Spleen (tissue), 11 donors: ENCODE data around the gene RFFL. TPM values are rescaled to one million over a fixed set of nuclear protein-coding genes. Genes with fewer than 3 reads are reported as not detected.

Experiments used
- DNase-seq: peaks from one replicate; pipeline ENCODE4 v3.0.0-alpha.2; 2020
- H3K27ac ChIP-seq, 8 donors: fragments of 200-600 bp; sonication (generic) in 7 of 8; 1 replicate in 4 of 8; 2 replicates in 4 of 8; pipeline versions ENCODE4 v1.5.0 to v1.8.0; 2016 to 2021; ENCODE audit warnings: inconsistent platforms in 4 of 8, mild to moderate bottlenecking in 4 of 8, moderate library complexity in 1 of 8
- H3K27me3 ChIP-seq, 7 donors: fragments of 200-600 bp; sonication (generic) in 6 of 7; replicated peaks in 1 of 7; 1 replicate in 4 of 7; 2 replicates in 3 of 7; pipeline versions ENCODE4 v1.5.0 to v1.8.0; 2016 to 2021; ENCODE audit warnings: inconsistent platforms in 3 of 7, mild to moderate bottlenecking in 1 of 7
- H3K36me3 ChIP-seq, 6 donors: fragments of 200-600 bp; sonication (generic) in 5 of 6; 1 replicate in 4 of 6; 2 replicates in 2 of 6; pipeline versions ENCODE4 v1.5.0 to v1.8.0; 2016 to 2021; ENCODE audit warnings: inconsistent platforms in 2 of 6
- H3K4me1 ChIP-seq, 6 donors: fragments of 200-600 bp; sonication (generic) in 5 of 6; 1 replicate in 3 of 6; 2 replicates in 3 of 6; pipeline versions ENCODE4 v1.5.0 to v1.8.0; 2016 to 2021; ENCODE audit warnings: inconsistent platforms in 3 of 6
- H3K4me3 ChIP-seq, 8 donors: fragments of 200-600 bp; sonication (generic) in 7 of 8; 1 replicate in 4 of 8; 2 replicates in 4 of 8; pipeline versions ENCODE4 v1.5.0 to v1.8.0; 2016 to 2021; ENCODE audit warnings: inconsistent platforms in 4 of 8, mild to moderate bottlenecking in 4 of 8, moderate library complexity in 2 of 8
- H3K9me3 ChIP-seq, 8 donors: fragments of 200-600 bp; sonication (generic) in 7 of 8; 1 replicate in 4 of 8; 2 replicates in 4 of 8; pipeline versions ENCODE4 v1.5.0 to v1.8.0; 2016 to 2021; ENCODE audit warnings: inconsistent platforms in 4 of 8
- CTCF ChIP-seq, 11 experiments: fragments of 200-600 bp in 7 of 11; fragments of 450-650 bp in 4 of 11; sonication (generic) in 4 of 11; IDR thresholded peaks in 8 of 11; conservative IDR thresholded peaks in 3 of 11; 1 replicate in 7 of 11; 2 replicates in 4 of 11; pipeline versions ENCODE4 v1.4.0 to v1.8.0; 2016 to 2021; ENCODE audit warnings: antibody characterized with exemption in 11 of 11, inconsistent platforms in 4 of 11, mild to moderate bottlenecking in 1 of 11
- POLR2A ChIP-seq, 3 donors: fragments of 450-650 bp; IDR thresholded peaks; one replicate each; pipeline ENCODE4 v1.5.1; 2017; ENCODE audit warnings: antibody characterized with exemption in 3 of 3, mild to moderate bottlenecking in 1 of 3
- POLR2AphosphoS5 ChIP-seq, 3 donors: sonication (generic); formaldehyde crosslinking; IDR thresholded peaks; one replicate each; pipeline ENCODE4 v1.5.1; 2017; ENCODE audit warnings: antibody characterized with exemption in 3 of 3
- WGBS, 5 donors: extraction: QIAGEN DNeasy Blood & Tissue Kit in 3 of 5; methylation state at CpG; one replicate each; pipeline versions ENCODE4 v1.1.5 to v1.1.7; 2013 to 2018; 5-methylcytosine and 5-hydroxymethylcytosine counted together
- intact Hi-C: fragments of 100-400 bp; cut with DNase I; formaldehyde crosslinking; loops from one replicate; pipeline ENCODE4 v1.15.0; 2023; ENCODE audit warnings: low total_unique reads
- polyA plus RNA-seq, 3 donors: library from polyadenylated mRNA; stranded (reverse); fragments of 200-250 nt; gene quantifications; one replicate each; pipeline ENCODE4 v1.2.1, GENCODE V29; 2013
- total RNA-seq, 7 donors: library from RNA; depleted of rRNA in 3 of 7; stranded (reverse); fragments of >200 nt in 3 of 7; fragmentation: NEBNext Ultra II Directional in 4 of 7; extraction: Animal tissue kit (Norgen Biotek cat#: 25700) in 4 of 7; gene quantifications; one replicate each; pipeline versions ENCODE4 v1.1.0 to v1.2.1, GENCODE V29; 2016 to 2021
- donor health status: healthy with polysubstance abuse.
- donor health status: DM: no; HTN: no; CAD: no; lungs with moderate emphysema.
- donor health status: DM: no; HTN: no; CAD: no.
- donor health status: Bipolar disorder and iron deficiency.
- donor health status: healthy.
- donor health status: DM: no; HTN: no; CAD: no.
- donor health status: DM: yes; HTN: yes; CAD: no.

The RFFL gene
- total and polyA plus RNA-seq, 10 donors, result 5.7 to 39.7 (median 32.6) TPM

DNA sequence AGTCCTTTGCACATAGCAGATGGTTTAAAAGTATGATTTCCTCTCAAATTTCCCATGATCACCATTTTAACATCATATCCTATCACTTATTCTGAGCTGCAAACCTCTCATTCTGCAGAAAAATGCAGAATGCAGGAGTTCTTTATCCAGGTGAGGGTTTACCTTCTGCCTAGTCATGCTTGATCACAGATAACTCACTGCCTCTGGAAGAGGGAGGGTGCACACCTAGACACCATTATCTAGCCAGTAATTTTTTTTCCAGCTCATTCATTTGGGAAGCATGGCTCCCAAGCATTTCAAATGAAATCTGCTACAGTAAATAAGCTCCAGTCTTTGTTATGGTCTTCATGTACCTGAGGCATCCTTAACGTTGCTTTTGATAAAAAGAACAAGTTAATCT lies 38.0 kb downstream of the RFFL start:
- TF ChIP-seq POLR2A (IDR thresholded peaks at IDR 0.05) (no peak), CTCF (IDR thresholded peaks at IDR 0.05 in 8 of 11, conservative IDR thresholded peaks at IDR 0.05 in 3 of 11) (no peak), POLR2AphosphoS5 (IDR thresholded peaks at IDR 0.05) (no peak)
- H3K4me1 ChIP-seq, result peaks cover 15 to 48% (median 38%) of the 10 kb centered on the region in 6 donors
- DNase-seq, result no peak
- peaks cover 0 to 45% (median 17%) of the 10 kb centered on the region in 6 donors for H3K36me3 ChIP-seq
- no peak overlapping the region for H3K4me3 ChIP-seq
- no peak overlapping the region for H3K27ac ChIP-seq
- no peaks in the 10 kb centered on the region for H3K27me3 ChIP-seq
- WGBS, 5 donors, result 87 to 100% (median 95%) methylated on average over 1 of the region's 1 CpG
- intact Hi-C loops, result loop anchor here (10.0 kb wide), 1 partner anchor 59 kb away; no protein-coding TSS in a partner anchor
- H3K9me3 ChIP-seq, result no peaks in the 10 kb centered on the region

DNA sequence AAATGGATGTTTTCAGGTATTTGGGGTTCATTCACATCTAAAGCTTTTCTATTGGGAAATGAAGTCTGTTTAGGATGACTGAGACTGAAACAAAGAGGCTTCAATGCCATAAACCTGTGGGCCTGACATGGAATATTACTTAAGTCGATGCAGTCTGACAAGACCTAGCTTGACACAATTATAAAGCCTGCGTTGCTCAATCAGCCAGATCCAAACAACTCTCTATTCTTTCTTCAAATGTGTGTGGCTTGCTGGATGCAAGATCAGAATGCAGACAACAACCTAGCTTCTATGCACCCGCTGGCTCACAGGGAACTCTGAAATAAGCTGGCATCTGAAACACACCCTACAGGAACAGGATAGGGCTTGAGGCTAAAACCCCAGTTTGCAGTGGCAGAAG lies 40.0 kb downstream of the RFFL start:
- H3K27me3 ChIP-seq, result no peaks in the 10 kb centered on the region
- H3K4me3 ChIP-seq, result no peak overlapping the region
- H3K27ac ChIP-seq, result peak overlapping the region; percentile 74 to 91 (median 84)
- no peaks in the 10 kb centered on the region for H3K9me3 ChIP-seq
- TF ChIP-seq POLR2AphosphoS5 (IDR thresholded peaks at IDR 0.05) (no peak), POLR2A (IDR thresholded peaks at IDR 0.05) (no peak), CTCF (IDR thresholded peaks at IDR 0.05 in 8 of 11, conservative IDR thresholded peaks at IDR 0.05 in 3 of 11) (no peak)
- H3K36me3 ChIP-seq, result peaks cover 0 to 65% (median 24%) of the 10 kb centered on the region in 6 donors
- intact Hi-C loops, result loop anchor here (10.0 kb wide), 1 partner anchor 61 kb away; no protein-coding TSS in a partner anchor
- 73 to 92% (median 84%) methylated on average over 3 of the region's 3 CpGs for WGBS, 5 donors
- peaks cover 15 to 54% (median 34%) of the 10 kb centered on the region in 6 donors for H3K4me1 ChIP-seq
- DNase-seq, result no peak

GRCh38 chr17:35022536-35023063 lies 40.9 kb downstream of the RFFL start:
- peak overlapping the region; percentile 74 to 91 (median 84) for H3K27ac ChIP-seq
- H3K9me3 ChIP-seq, result no peaks in the 10 kb centered on the region
- WGBS, 5 donors, result 15 to 26% (median 17%) methylated on average over 7 to 8 of the region's 8 CpGs
- H3K4me1 ChIP-seq, result peaks cover 15 to 50% (median 32%) of the 10 kb centered on the region in 6 donors
- peak; percentile 94 for DNase-seq
- H3K36me3 ChIP-seq, result peaks cover 0 to 73% (median 24%) of the 10 kb centered on the region in 6 donors
- intact Hi-C loops, result loop anchor here (10.0 kb wide), 1 partner anchor 62 kb away; no protein-coding TSS in a partner anchor
- no peaks in the 10 kb centered on the region for H3K27me3 ChIP-seq
- peak overlapping the region in 1 of 8 donors; percentile 37 for H3K4me3 ChIP-seq
- TF ChIP-seq CTCF (IDR thresholded peaks at IDR 0.05 in 8 of 11, conservative IDR thresholded peaks at IDR 0.05 in 3 of 11) (no peak), POLR2AphosphoS5 (IDR thresholded peaks at IDR 0.05) (peak; percentile 73 to 92 (median 86))

DNA sequence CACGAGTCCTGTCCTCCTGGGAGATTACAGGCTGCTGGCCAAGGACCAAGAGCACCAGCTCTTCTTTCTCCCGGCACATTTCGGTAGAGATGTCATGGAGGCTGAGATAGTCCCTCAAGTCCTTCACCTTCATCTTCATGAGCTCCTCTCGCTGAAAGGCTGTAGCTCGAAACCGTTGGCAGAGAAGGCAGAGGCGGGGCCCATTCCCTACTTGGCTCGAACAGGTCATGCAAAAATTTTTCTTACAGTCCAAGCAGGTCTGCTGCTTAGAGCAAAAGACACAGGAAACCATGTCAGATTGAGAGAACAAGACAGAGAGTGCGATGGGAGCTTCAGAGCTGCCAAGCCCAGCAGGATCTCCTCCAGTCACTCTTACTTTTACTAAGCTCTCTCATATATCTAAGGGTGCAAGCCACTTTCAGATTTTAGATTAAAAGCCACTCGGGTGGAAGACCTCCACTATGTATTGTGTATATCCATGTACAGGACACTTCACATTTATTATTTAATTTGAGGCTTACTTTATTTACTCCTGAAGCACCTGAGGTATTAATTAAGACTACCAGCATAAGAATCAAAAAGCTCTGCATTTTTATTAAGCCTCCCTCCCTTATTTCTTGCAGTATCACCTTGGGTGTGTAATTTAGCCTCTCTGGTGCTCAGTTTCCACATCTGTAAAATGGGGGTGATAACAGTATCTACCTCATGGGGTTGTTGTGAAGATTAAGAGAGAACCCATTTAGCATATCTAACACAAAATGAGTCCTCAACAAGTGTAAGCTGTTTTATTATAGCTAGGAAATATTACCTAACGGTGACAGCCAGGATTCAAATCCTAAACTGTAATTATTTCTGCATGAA lies 41.8 kb downstream of the RFFL start:
- 87 to 93% (median 88%) methylated on average over 11 of the region's 11 CpGs for WGBS, 5 donors
- DNase-seq, result no peak
- TF ChIP-seq CTCF (IDR thresholded peaks at IDR 0.05 in 8 of 11, conservative IDR thresholded peaks at IDR 0.05 in 3 of 11) (no peak), POLR2A (IDR thresholded peaks at IDR 0.05) (no peak), POLR2AphosphoS5 (IDR thresholded peaks at IDR 0.05) (no peak)
- Histone ChIP-seq H3K9me3 (no peaks in the 10 kb centered on the region), H3K27me3 (no peaks in the 10 kb centered on the region), H3K4me1 (peaks cover 15 to 50% (median 32%) of the 10 kb centered on the region in 6 donors), H3K36me3 (peaks cover 0 to 81% (median 28%) of the 10 kb centered on the region in 6 donors), H3K27ac (peak overlapping the region; percentile 74 to 91 (median 84)), H3K4me3 (no peak overlapping the region)
- intact Hi-C loops, result loop anchor here (10.0 kb wide), 1 partner anchor 63 kb away; no protein-coding TSS in a partner anchor
